Midbrain (tissue), 1 donor: ENCODE data around the gene ATP1A2.

ENCODE experiments used
- DNase-seq: peaks from one replicate; lab custom pipeline; 2025; lab: John Stamatoyannopoulos, UW

The ATP1A2 gene

GRCh38 chr1:160146107-160146506 lies 30.5 kb downstream of the ATP1A2 start:
- no peak for DNase-seq

GRCh38 chr1:160148121-160148520 lies 32.6 kb downstream of the ATP1A2 start:
- no peak for DNase-seq

- DNase-seq = no peak
These were observed 33.7 kb downstream of the ATP1A2 start for GRCh38 chr1:160149233-160149632.

GRCh38 chr1:160149716-160150115 lies 34.2 kb downstream of the ATP1A2 start:
- no peak for DNase-seq

GRCh38 chr1:160151303-160151702 lies 35.7 kb downstream of the ATP1A2 start, which contains the start of gene ATP1A4:
TSS of gene ATP1A4 (plus strand) at chr1:160151603. CDS start at chr1:160152041, 438 bp downstream.
- DNase-seq = no peak

GRCh38 chr1:160154790-160155189 lies 39.2 kb downstream of the ATP1A2 start:
- no peak for DNase-seq

- DNase-seq = no peak
These were observed 40.8 kb downstream of the ATP1A2 start for GRCh38 chr1:160156361-160156760.

GRCh38 chr1:160157174-160157573 lies 41.6 kb downstream of the ATP1A2 start:
- DNase-seq = no peak

GRCh38 chr1:160158031-160158430 lies 42.5 kb downstream of the ATP1A2 start:
- no peak for DNase-seq

GRCh38 chr1:160158534-160158933 lies 43.0 kb downstream of the ATP1A2 start:
- DNase-seq = no peak

GRCh38 chr1:160159846-160160245 lies 44.3 kb downstream of the ATP1A2 start:
- DNase-seq = no peak

GRCh38 chr1:160161965-160162705 lies 46.6 kb downstream of the ATP1A2 start:
- DNase-seq = no peak

- DNase-seq = no peak
These were observed 47.4 kb downstream of the ATP1A2 start for GRCh38 chr1:160162931-160163330.

- no peak for DNase-seq
These were observed 48.1 kb downstream of the ATP1A2 start for GRCh38 chr1:160163615-160164014.

- no peak for DNase-seq
These were observed 48.6 kb downstream of the ATP1A2 start for GRCh38 chr1:160164121-160164520.

GRCh38 chr1:160166166-160166868 lies 50.8 kb downstream of the ATP1A2 start:
- DNase-seq = no peak

- no peak for DNase-seq
These were observed 51.5 kb downstream of the ATP1A2 start for GRCh38 chr1:160167056-160167455.

GRCh38 chr1:160167580-160167979 lies 52.0 kb downstream of the ATP1A2 start:
- no peak for DNase-seq

GRCh38 chr1:160168016-160168415 lies 52.5 kb downstream of the ATP1A2 start:
- no peak for DNase-seq

GRCh38 chr1:160168609-160169369 lies 53.2 kb downstream of the ATP1A2 start:
- no peak for DNase-seq

- DNase-seq = no peak
These were observed 54.2 kb downstream of the ATP1A2 start for GRCh38 chr1:160169553-160170399.

- DNase-seq = no peak
These were observed 55.8 kb downstream of the ATP1A2 start for GRCh38 chr1:160171354-160171753.
